T-cell (primary cell): Measurements from ENCODE around the gene HNRNPA0. TPM values are rescaled to one million over a fixed set of nuclear protein-coding genes. Genes with fewer than 3 reads are reported as not detected.
A peak's percentile ranks its signal among the peaks of the same experiment; 100 is the strongest.

Source experiments
- ATAC-seq, 4 experiments: fragments of 200-7000 bp in 3 of 4; fragments of 150-1000 bp in 1 of 4; cut with Tn5 transposase; replicated peaks in 1 of 4; 1 replicate in 3 of 4; 2 replicates in 1 of 4; pipeline ENCODE4 v1.10.0; 2021; ENCODE audit warnings: moderate library complexity in 3 of 4, mild to moderate bottlenecking in 2 of 4, moderate number of reproducible peaks in 1 of 4
- CTCF ChIA-PET, 2 donors: fragments of 300-600 bp; sonication (Branson Sonifier 250); formaldehyde crosslinking; loops; one replicate each; lab custom pipeline; 2022; ENCODE audit warnings: antibody characterized with exemption in 2 of 2; lab: Charles Lee
- POLR2A ChIA-PET, 2 donors: fragments of 300-600 bp; sonication (Branson Sonifier 250); formaldehyde crosslinking; loops; one replicate each; lab custom pipeline; 2022; ENCODE audit warnings: antibody characterized with exemption in 2 of 2; lab: Charles Lee
- DNase-seq, 35 experiments: peaks; one replicate each; pipeline versions ENCODE4 v3.0.0 to v3.0.0-alpha.2; 2013 to 2023
- H3K27ac ChIP-seq: one replicate; pipeline ENCODE4 v1.5.1; 2013; ENCODE audit warnings: low read length
- H3K27me3 ChIP-seq, 2 experiments: replicated peaks in 1 of 2; 1 replicate in 1 of 2; 2 replicates in 1 of 2; pipeline versions ENCODE4 v1.6.1 to v1.7.0; 2013; ENCODE audit warnings: low read length in 1 of 2, mixed read lengths in 1 of 2; ENCODE audit not compliant: control insufficient read depth in 2 of 2, insufficient read depth in 2 of 2; ENCODE audit errors: extremely low read depth in 1 of 2
- H3K36me3 ChIP-seq, 2 donors: 1 replicate in 1 of 2; 2 replicates in 1 of 2; pipeline versions ENCODE4 v1.6.1 to v1.7.0; 2013; ENCODE audit warnings: low read length in 1 of 2; ENCODE audit not compliant: control insufficient read depth in 2 of 2, insufficient read depth in 1 of 2; ENCODE audit errors: extremely low read depth in 1 of 2
- H3K4me1 ChIP-seq, 2 experiments: 1 replicate in 1 of 2; 2 replicates in 1 of 2; pipeline versions ENCODE4 v1.6.1 to v1.7.0; 2013; ENCODE audit warnings: low read length in 2 of 2, mixed read lengths in 1 of 2; ENCODE audit not compliant: insufficient read depth in 2 of 2, control insufficient read depth in 1 of 2; ENCODE audit errors: extremely low read depth in 1 of 2
- H3K4me3 ChIP-seq, 2 donors: 1 replicate in 1 of 2; 2 replicates in 1 of 2; pipeline versions ENCODE4 v1.5.1 to v1.7.0; 2013; ENCODE audit warnings: mild to moderate bottlenecking in 2 of 2, low read length in 1 of 2, moderate library complexity in 1 of 2; ENCODE audit not compliant: control insufficient read depth in 1 of 2; ENCODE audit errors: extremely low read depth in 1 of 2
- H3K9me3 ChIP-seq: 2 replicates; pipeline ENCODE4 v1.7.0; 2013
- H3K27ac Mint-ChIP-seq, 2 donors: one replicate each; pipeline ENCODE4 v1.8.0; 2020 to 2021; ENCODE audit warnings: mild to moderate bottlenecking in 2 of 2, mixed read lengths in 2 of 2
- H3K27me3 Mint-ChIP-seq, 2 donors: one replicate each; pipeline ENCODE4 v1.8.0; 2021 to 2022; ENCODE audit warnings: mixed read lengths in 2 of 2
- H3K36me3 Mint-ChIP-seq: one replicate; pipeline ENCODE4 v1.8.0; 2021; ENCODE audit warnings: mixed read lengths
- H3K4me1 Mint-ChIP-seq, 3 donors: one replicate each; pipeline ENCODE4 v1.8.0; 2020 to 2022; ENCODE audit warnings: mixed read lengths in 3 of 3, mild to moderate bottlenecking in 1 of 3
- H3K4me3 Mint-ChIP-seq, 3 donors: one replicate each; pipeline ENCODE4 v1.8.0; 2020 to 2022; ENCODE audit warnings: mild to moderate bottlenecking in 3 of 3, mixed read lengths in 3 of 3, moderate library complexity in 3 of 3
- H3K9me3 Mint-ChIP-seq, 3 donors: one replicate each; pipeline ENCODE4 v1.8.0; 2020 to 2022; ENCODE audit warnings: mixed read lengths in 3 of 3
- WGBS: methylation state at CpG from one replicate; pipeline ENCODE4 v1.1.5; 2013; ENCODE audit warnings: missing lambda C conversion rate; ENCODE audit not compliant: insufficient coverage; 5-methylcytosine and 5-hydroxymethylcytosine counted together
- total RNA-seq, 35 experiments: library from RNA in 6 of 35; stranded (reverse) in 6 of 35; fragments of 120-200 nt in 1 of 35; gene quantifications; one replicate each; pipeline versions ENCODE4 v1.2.1 to v1.2.4 and lab custom pipeline; 2013 to 2026

The HNRNPA0 gene
- total RNA-seq, 5 donors from 2014 or later (not counting 1 experiment from before 2014, with no cell fraction given) = 30.3 to 41.4 (median 32.7) TPM

DNA sequence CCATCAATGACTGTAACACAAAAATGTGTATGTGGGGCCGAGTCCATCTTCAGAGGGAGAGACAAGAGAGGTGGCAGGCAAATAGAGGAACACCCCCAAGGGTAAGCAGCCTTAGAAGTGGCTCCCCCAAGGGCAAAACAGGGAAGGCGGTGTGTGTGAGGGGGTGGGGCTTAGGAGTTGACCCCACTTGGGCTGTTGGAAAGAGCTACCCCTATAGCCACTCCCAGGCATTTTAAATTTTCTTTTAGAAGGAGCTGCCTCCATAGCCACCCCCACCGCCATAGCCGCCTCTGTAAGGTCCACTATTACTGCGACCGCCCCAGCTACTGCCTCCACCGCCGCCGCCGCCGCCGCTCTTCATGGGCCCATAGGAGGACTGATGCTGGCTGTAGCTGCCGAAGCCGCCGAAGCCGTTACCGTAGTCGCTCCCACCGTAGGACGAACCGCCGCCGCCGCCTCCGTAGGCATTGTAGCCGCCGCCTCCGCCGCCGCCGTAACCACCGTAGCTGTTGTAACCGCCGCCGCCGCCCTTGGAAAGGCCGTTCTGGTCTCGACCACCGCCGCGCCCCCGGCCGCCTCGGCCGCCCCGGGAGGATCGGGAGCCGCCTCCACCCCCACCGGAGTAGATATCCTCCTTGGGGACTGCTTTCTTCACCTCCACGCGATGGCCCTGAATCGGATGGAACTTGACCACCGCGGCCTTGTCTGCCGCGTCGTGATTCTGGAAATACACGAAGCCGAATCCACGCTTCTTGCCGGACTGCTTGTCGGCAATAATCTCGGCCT is 1.1 kb downstream of the HNRNPA0 start:
- no peaks in the 10 kb centered on the region for H3K9me3 Mint-ChIP-seq
- Histone ChIP-seq H3K36me3 (peaks cover 6 to 7% of the 10 kb centered on the region in 2 donors), H3K4me1 (peaks cover 17 to 26% of the 10 kb centered on the region in 2 experiments), H3K9me3 (no peaks in the 10 kb centered on the region), H3K4me3 (peak overlapping the region; percentile 92 to 97), H3K27me3 (no peaks in the 10 kb centered on the region), H3K27ac (peak overlapping the region; percentile 100)
- peak overlapping the region; percentile 88 to 97 (median 95) for H3K4me3 Mint-ChIP-seq
- no peak for ATAC-seq
- H3K4me1 Mint-ChIP-seq = peaks cover 24 to 40% (median 36%) of the 10 kb centered on the region in 3 donors
- POLR2A ChIA-PET = interaction anchor here (0.5 to 1.6 kb wide), 5 partner anchors 12 to 658 kb away, joined by 3 to 6 read pairs (median 5); partner anchors contain the start of gene KLHL3 (in 1 of the 2)
- peak overlapping the region; percentile 100 for H3K27ac Mint-ChIP-seq
- H3K36me3 Mint-ChIP-seq = peaks cover 13% of the 10 kb centered on the region
- WGBS = under 1% methylated on average over 57 of the region's 63 CpGs
- no peaks in the 10 kb centered on the region for H3K27me3 Mint-ChIP-seq
- CTCF ChIA-PET = interaction anchor here (0.8 to 1.7 kb wide), 8 partner anchors 9 to 92 kb away, joined by 3 to 5 read pairs (median 3); no protein-coding TSS in a partner anchor
- DNase-seq = peak in 23 of 35 experiments; percentile 10 to 57 (median 33)

- 0% methylated on average over 1 of the region's 7 CpGs for WGBS
- H3K4me3 ChIP-seq = peak overlapping the region; percentile 44 to 97
- H3K9me3 ChIP-seq = no peaks in the 10 kb centered on the region
- no peak for ATAC-seq
- no peaks in the 10 kb centered on the region for H3K27me3 ChIP-seq
- H3K27ac ChIP-seq = peak overlapping the region; percentile 100
- Mint-ChIP-seq H3K36me3 (peaks cover 13% of the 10 kb centered on the region), H3K4me1 (peaks cover 24 to 40% (median 36%) of the 10 kb centered on the region in 3 donors), H3K27ac (peak overlapping the region; percentile 100), H3K9me3 (no peaks in the 10 kb centered on the region), H3K27me3 (no peaks in the 10 kb centered on the region), H3K4me3 (peak overlapping the region; percentile 88 to 97 (median 95))
- peaks cover 17 to 26% of the 10 kb centered on the region in 2 experiments for H3K4me1 ChIP-seq
- ChIA-PET POLR2A (interaction anchor here in 1 of 2 donors (0.6 to 0.7 kb wide), 3 partner anchors 82 to 616 kb away, joined by 3 to 5 read pairs (median 3); no protein-coding TSS in a partner anchor), CTCF (interaction anchor here (0.6 to 1.8 kb wide), 10 partner anchors 9 to 1595 kb away, joined by 3 to 18 read pairs (median 4); partner anchors contain the start of gene KLHL3 (in 1 of the 2))
- peaks cover 6 to 7% of the 10 kb centered on the region in 2 donors for H3K36me3 ChIP-seq
- DNase-seq = peak in 1 of 35 experiments; percentile 56
Measured at GRCh38 chr5:137751869-137752491, 2.2 kb downstream of the HNRNPA0 start.

- Histone ChIP-seq H3K4me1 (peaks cover 14 to 26% of the 10 kb centered on the region in 2 experiments), H3K27ac (no peak overlapping the region), H3K4me3 (no peak overlapping the region), H3K27me3 (no peaks in the 10 kb centered on the region), H3K36me3 (peaks cover 6 to 7% of the 10 kb centered on the region in 2 donors), H3K9me3 (no peaks in the 10 kb centered on the region)
- H3K27ac Mint-ChIP-seq = peak overlapping the region; percentile 25 to 62
- ChIA-PET POLR2A (interaction anchor here (0.6 to 0.7 kb wide), 4 partner anchors 13 to 183 kb away, joined by 4 to 6 read pairs (median 6); no protein-coding TSS in a partner anchor), CTCF (interaction anchor here (0.7 to 1.8 kb wide), 5 partner anchors 8 to 561 kb away, joined by 3 to 18 read pairs (median 3); no protein-coding TSS in a partner anchor)
- no peaks in the 10 kb centered on the region for H3K9me3 Mint-ChIP-seq
- no peaks in the 10 kb centered on the region for H3K27me3 Mint-ChIP-seq
- DNase-seq (no peak), ATAC-seq (no peak)
- peaks cover 13% of the 10 kb centered on the region for H3K36me3 Mint-ChIP-seq
- no CpG with 5 or more reads among the region's 1 CpG for whole genome bisulfite sequencing
- peaks cover 24 to 40% (median 36%) of the 10 kb centered on the region in 3 donors for H3K4me1 Mint-ChIP-seq
- H3K4me3 Mint-ChIP-seq = no peak overlapping the region
Measured at GRCh38 chr5:137750436-137750835, 3.7 kb downstream of the HNRNPA0 start.

GRCh38 chr5:137747848-137748247 is 6.3 kb downstream of the HNRNPA0 start:
- H3K27me3 ChIP-seq = no peaks in the 10 kb centered on the region
- peaks cover 5 to 22% of the 10 kb centered on the region in 2 experiments for H3K4me1 ChIP-seq
- Mint-ChIP-seq H3K27me3 (no peaks in the 10 kb centered on the region), H3K36me3 (peaks cover 13% of the 10 kb centered on the region), H3K4me3 (no peak overlapping the region), H3K27ac (no peak overlapping the region), H3K4me1 (peaks cover 28 to 40% (median 35%) of the 10 kb centered on the region in 3 donors), H3K9me3 (no peaks in the 10 kb centered on the region)
- H3K9me3 ChIP-seq = no peaks in the 10 kb centered on the region
- no peak overlapping the region for H3K27ac ChIP-seq
- ChIA-PET POLR2A (interaction anchor here in 1 of 2 donors (0.6 kb wide), 1 partner anchor 291 kb away, joined by 3 read pairs; no protein-coding TSS in a partner anchor), CTCF (interaction anchor here in 1 of 2 donors (2.8 kb wide), 1 partner anchor 11 kb away, joined by 7 read pairs; the partner anchor contains the start of gene KLHL3)
- no CpG with 5 or more reads among the region's 2 CpGs for WGBS
- ATAC-seq (no peak), DNase-seq (no peak)
- H3K36me3 ChIP-seq = peaks cover 6 to 7% of the 10 kb centered on the region in 2 donors
- H3K4me3 ChIP-seq = no peak overlapping the region

DNA sequence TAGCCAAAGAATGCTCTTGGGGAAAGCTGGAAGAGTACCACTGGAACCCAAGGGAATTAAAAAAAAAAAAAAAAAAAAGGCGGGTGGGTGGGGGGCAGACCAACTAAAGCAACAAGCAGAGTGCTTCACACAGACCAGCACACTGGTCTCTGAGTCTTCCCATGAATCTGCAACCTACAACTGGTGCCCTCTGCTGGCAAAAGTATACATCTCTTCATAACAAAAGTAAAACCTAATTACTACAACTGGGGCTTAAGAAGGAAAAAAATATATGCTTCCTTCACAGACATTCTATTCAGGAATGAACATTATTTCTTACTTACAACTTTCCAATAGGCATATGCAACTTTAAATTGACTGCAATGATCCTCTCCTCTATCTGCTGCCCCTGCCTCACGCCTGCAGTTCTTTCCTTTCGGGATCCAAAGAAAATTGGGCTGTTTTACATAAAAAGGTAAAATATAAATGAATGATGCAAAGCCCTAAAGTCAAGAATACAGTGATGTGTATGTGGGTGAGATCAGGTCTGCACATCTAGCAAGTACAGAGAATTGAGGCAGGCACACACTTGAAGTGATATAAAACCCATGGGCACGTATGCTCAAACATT is 11.0 kb downstream of the HNRNPA0 start:
- H3K4me1 ChIP-seq = peaks cover 0 to 4% of the 10 kb centered on the region in 2 experiments
- no peaks in the 10 kb centered on the region for H3K36me3 ChIP-seq
- CTCF ChIA-PET = interaction anchor here (0.5 to 9.3 kb wide), 45 partner anchors 8 to 1862 kb away, joined by 3 to 229 read pairs (median 5); partner anchors contain the start of gene HNRNPA0 (in 1 of the 2)
- no peaks in the 10 kb centered on the region for H3K27me3 ChIP-seq
- POLR2A ChIA-PET = interaction anchor here (0.6 to 1.2 kb wide), 5 partner anchors 12 to 84 kb away, joined by 4 to 8 read pairs (median 5); no protein-coding TSS in a partner anchor
- H3K27me3 Mint-ChIP-seq = no peaks in the 10 kb centered on the region
- H3K27ac Mint-ChIP-seq = no peak overlapping the region
- no peak overlapping the region for H3K4me3 Mint-ChIP-seq
- ATAC-seq = peak; percentile 83 to 88 (median 86)
- no peaks in the 10 kb centered on the region for H3K9me3 Mint-ChIP-seq
- no peak overlapping the region for H3K27ac ChIP-seq
- peaks cover 4 to 20% (median 5%) of the 10 kb centered on the region in 3 donors for H3K4me1 Mint-ChIP-seq
- no peak overlapping the region for H3K4me3 ChIP-seq
- no peaks in the 10 kb centered on the region for H3K9me3 ChIP-seq
- no peaks in the 10 kb centered on the region for H3K36me3 Mint-ChIP-seq
- DNase-seq = peak in 33 of 35 experiments; percentile 21 to 86 (median 56)
- WGBS = no CpG with 5 or more reads among the region's 4 CpGs
